T-helper 17 cell (primary cell): ENCODE data around the gene CA6. TPM values are rescaled to one million over a fixed set of nuclear protein-coding genes. Genes with fewer than 3 reads are reported as not detected.

Experiments
- ATAC-seq: fragments of 150-1000 bp; cut with Tn5 transposase; 2 replicates; pipeline ENCODE4 v1.10.0; 2021; ENCODE audit warnings: mild to moderate bottlenecking, moderate library complexity
- DNase-seq, 3 donors: peaks; one replicate each; pipeline versions ENCODE4 v3.0.0 to v3.0.0-alpha.2; 2020 to 2021
- H3K9me3 ChIP-seq: one replicate; pipeline ENCODE4 v1.7.0; 2013; ENCODE audit warnings: low read length, mild to moderate bottlenecking; ENCODE audit not compliant: control insufficient read depth, poor library complexity, severe bottlenecking
- H3K27ac Mint-ChIP-seq: one replicate; pipeline ENCODE4 v1.8.0; 2022; ENCODE audit warnings: mild to moderate bottlenecking, moderate library complexity, mixed read lengths
- H3K27me3 Mint-ChIP-seq: one replicate; pipeline ENCODE4 v1.8.0; 2022; ENCODE audit warnings: mixed read lengths
- H3K36me3 Mint-ChIP-seq: one replicate; pipeline ENCODE4 v1.8.0; 2022; ENCODE audit warnings: low read depth, mixed read lengths
- H3K4me1 Mint-ChIP-seq: one replicate; pipeline ENCODE4 v1.8.0; 2022; ENCODE audit warnings: mild to moderate bottlenecking, mixed read lengths
- H3K4me3 Mint-ChIP-seq: one replicate; pipeline ENCODE4 v1.8.0; 2022; ENCODE audit warnings: mild to moderate bottlenecking, moderate library complexity, mixed read lengths
- total RNA-seq, 4 donors: library from RNA in 2 of 4; stranded (reverse) in 2 of 4; gene quantifications; one replicate each; pipeline ENCODE4 v1.2.3 and lab custom pipeline; 2022 to 2026

The CA6 gene
- total RNA-seq, 2 donors from 2014 or later = 1.6 TPM; not detected in 1

DNA sequence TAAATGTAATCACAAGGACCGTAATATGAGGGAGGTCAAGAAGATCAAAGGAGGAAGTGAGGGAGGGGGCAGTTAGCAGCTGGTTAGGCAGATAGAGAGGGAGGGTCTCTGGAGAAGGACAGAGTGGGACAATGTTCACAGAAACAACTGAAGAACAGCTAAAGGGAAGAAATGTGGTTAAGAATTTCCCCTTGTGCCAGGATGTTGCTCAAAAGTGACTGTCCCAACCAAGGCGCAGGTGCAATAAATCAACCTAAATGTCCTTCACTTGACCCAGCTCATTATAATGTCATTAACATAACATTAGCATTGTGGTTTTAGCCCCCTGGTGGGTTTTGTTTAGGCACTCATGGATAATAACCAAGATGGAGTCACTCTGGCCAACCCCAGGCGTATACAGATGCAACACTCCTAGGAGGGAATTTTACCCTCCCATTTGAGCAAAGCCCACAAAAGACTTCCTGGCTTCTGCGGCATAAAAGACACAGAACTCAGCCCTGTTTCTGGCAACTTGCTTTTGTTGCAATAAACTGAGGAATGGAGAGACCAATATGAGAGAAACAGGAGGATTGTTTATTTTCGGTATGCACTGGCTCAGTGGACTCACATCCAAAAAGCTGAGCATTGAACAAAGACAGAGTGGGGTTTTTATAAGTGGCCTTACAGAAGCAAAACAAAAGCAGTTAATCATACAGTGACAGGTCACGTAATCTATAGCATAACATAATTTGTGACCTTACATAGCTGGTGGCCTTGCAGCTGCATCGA is 7.3 kb upstream of the CA6 start:
- no peaks in the 10 kb centered on the region for H3K9me3 ChIP-seq
- Mint-ChIP-seq H3K36me3 (peaks cover 4% of the 10 kb centered on the region), H3K27me3 (no peaks in the 10 kb centered on the region), H3K27ac (peak overlapping the region; percentile 74), H3K4me1 (peaks cover 40% of the 10 kb centered on the region), H3K4me3 (peak overlapping the region; percentile 21)
- DNase-seq (no peak), ATAC-seq (peak; percentile 39)

DNA sequence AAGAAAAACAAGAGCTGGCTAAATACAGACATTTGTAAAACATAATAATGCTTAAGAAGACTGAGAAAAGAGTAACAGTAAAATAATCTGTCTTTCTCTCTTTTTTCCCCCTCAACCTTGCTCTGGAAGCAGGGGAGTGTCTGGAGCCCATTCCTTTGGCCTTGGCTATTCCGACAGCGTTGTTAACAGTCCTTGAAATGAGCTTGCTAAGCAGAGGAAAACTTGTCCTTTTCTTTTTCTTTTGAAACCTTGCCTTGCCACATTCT is 6.7 kb upstream of the CA6 start:
- Mint-ChIP-seq H3K27ac (peak overlapping the region; percentile 74), H3K27me3 (no peaks in the 10 kb centered on the region), H3K36me3 (peaks cover 4% of the 10 kb centered on the region), H3K4me1 (peaks cover 45% of the 10 kb centered on the region), H3K4me3 (no peak overlapping the region)
- DNase-seq = no peak
- no peaks in the 10 kb centered on the region for H3K9me3 ChIP-seq
- no peak for ATAC-seq

DNA sequence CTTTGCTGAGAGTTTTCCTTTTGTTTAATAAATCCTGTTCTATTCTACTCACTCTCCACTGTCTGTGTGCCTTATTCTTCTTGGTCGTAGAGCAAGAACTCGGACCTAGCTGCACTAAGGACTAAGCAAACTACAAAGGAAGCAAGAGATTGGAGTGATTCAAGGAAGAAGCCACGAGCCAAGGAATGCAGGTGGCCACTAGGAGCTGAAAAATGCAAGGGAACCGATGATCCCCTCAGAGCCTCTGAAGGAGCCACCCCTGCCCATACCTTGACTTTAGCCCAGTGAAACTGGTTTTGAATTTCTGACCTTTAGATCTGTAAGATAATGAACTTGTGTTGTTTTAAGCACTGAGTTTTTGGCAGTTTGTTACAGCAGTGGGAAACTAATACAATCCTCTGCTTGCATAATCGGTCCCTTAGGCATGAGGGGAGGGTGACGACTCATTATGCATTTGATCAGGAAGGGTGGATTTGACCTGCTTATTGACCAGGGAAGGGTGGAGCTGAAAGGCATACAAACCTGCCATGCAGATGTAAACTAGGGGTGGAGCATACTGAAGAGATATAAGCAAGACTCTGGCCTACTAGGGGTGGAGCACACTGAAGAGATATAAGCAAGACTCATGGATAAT is 6.2 kb upstream of the CA6 start:
- ATAC-seq (no peak), DNase-seq (no peak)
- H3K27me3 Mint-ChIP-seq = no peaks in the 10 kb centered on the region
- H3K4me1 Mint-ChIP-seq = peaks cover 47% of the 10 kb centered on the region
- H3K4me3 Mint-ChIP-seq = peak overlapping the region; percentile 63
- no peaks in the 10 kb centered on the region for H3K9me3 ChIP-seq
- peak overlapping the region; percentile 74 for H3K27ac Mint-ChIP-seq
- peaks cover 4% of the 10 kb centered on the region for H3K36me3 Mint-ChIP-seq

DNA sequence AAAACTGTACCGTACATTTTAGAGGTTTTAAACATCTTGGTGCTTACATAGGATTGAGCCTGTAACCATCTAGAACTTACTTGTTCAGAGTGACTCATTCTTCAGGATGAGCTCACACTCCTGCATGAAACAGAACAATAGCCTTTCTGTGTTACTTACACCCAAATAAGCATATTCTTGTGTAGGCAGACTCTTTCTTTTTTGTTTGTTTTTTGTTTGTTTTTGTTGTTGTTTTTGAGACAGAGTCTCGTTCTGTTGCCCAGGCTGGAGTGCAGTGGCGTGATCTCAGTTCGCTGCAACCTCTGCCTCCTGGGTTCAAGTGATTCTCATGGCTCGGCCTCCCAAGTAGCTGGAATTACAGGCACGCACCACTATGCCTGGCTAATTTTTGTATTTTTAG is 3.8 kb upstream of the CA6 start:
- ATAC-seq (no peak), DNase-seq (no peak)
- H3K9me3 ChIP-seq = no peaks in the 10 kb centered on the region
- H3K4me3 Mint-ChIP-seq = no peak overlapping the region
- peaks cover 4% of the 10 kb centered on the region for H3K36me3 Mint-ChIP-seq
- no peaks in the 10 kb centered on the region for H3K27me3 Mint-ChIP-seq
- peaks cover 58% of the 10 kb centered on the region for H3K4me1 Mint-ChIP-seq
- H3K27ac Mint-ChIP-seq = no peak overlapping the region

DNA sequence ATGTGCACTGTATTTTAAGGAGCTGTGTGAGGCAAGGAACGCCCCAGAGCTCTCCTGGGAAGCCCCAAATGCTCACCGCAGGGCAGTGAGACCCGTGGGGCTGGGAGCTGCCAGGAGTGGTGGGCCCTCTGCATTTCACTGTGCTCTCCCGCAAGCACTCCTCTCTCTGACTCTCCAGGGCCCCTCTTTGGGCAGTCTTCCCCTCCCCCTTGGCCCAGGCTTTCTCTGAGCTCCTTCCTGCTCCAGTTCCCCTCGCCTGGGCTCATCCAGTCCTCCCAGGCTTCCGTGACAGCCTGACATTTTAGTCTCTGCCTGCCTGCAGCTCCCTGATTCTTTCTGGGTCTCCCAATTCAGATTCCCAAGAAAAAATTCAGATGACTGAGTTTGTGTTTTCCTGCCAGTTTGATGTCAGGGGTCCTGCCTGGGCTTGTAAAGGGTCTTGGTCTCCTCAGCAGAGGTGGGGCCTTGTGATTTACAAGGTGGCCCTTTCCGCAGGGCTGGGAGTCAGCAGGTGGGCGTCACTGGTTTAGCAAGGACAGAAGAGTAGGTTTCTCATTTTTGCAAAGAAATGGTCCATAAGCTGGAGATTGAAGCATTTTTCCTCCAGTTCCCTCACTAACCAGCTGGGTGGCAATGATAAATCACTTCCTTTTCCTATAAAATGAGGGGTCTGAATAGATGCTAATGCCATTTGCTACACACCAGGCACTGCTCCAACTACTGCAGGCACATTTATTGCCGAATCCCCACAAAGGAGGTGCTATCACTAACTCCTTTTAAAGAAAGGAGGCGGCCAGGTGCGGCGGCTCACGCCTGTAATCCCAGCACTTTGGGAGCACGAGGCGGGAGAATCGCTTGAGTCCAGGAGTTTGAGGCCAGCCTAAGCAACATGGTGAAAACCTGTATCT is 1.9 kb upstream of the CA6 start:
- ATAC-seq (no peak), DNase-seq (no peak)
- H3K27me3 Mint-ChIP-seq = no peaks in the 10 kb centered on the region
- no peaks in the 10 kb centered on the region for H3K9me3 ChIP-seq
- H3K4me1 Mint-ChIP-seq = peaks cover 57% of the 10 kb centered on the region
- peaks cover 4% of the 10 kb centered on the region for H3K36me3 Mint-ChIP-seq
- peak overlapping the region; percentile 78 for H3K27ac Mint-ChIP-seq
- peak overlapping the region; percentile 58 for H3K4me3 Mint-ChIP-seq

DNA sequence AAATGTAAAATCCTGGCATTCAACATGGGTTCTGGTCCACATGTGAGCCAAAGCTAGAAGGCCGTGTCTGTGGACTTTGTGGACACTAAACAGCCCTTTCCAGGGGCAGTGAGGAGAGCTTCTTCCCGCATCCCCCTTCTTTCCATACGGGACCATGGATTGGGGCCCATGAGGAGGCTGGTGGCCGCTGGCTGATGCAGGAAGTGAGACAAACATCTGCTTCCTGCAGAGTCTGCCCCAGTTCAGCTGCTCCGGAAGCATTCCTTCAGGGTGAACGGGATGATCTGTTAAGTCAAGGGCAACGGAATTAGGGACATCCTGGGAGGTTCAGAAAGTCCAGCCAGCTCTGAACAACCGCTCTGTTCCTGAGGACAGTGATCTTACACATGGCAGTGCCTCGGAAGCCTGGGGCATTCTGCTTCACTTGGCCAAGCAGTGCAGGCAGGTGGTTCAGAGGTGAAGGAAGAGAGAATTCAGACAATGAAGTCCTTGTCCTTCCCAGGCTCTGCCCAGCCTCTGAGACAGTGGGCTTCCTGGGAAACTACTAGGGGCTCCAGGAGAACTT is 1.5 kb downstream of the CA6 start:
- peak overlapping the region; percentile 25 for H3K4me3 Mint-ChIP-seq
- peak overlapping the region; percentile 92 for H3K27ac Mint-ChIP-seq
- no peaks in the 10 kb centered on the region for H3K9me3 ChIP-seq
- no peak for DNase-seq
- H3K36me3 Mint-ChIP-seq = no peaks in the 10 kb centered on the region
- no peak for ATAC-seq
- no peaks in the 10 kb centered on the region for H3K27me3 Mint-ChIP-seq
- H3K4me1 Mint-ChIP-seq = peaks cover 36% of the 10 kb centered on the region

DNA sequence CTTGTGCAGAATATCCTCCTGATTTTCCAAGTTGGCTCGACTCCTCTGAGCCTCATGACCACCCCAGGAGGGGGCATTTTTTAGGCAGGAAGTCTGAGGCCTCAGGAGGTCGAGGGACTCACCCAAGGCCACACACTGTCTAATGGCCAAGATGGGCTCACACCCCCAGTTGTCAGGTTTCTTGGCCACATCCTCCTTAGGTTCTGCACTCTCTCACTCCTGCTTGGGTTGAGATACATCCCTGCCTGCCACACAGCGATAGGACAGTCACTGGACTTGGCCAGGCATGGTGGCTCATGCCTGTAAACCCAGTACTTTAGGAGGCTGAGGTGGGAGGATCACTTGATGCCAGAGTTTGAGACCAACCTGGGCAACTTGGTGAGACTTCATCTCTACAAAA is 4.6 kb downstream of the CA6 start:
- Mint-ChIP-seq H3K36me3 (no peaks in the 10 kb centered on the region), H3K27me3 (no peaks in the 10 kb centered on the region), H3K27ac (peak overlapping the region; percentile 41), H3K4me1 (peaks cover 26% of the 10 kb centered on the region), H3K4me3 (no peak overlapping the region)
- H3K9me3 ChIP-seq = no peaks in the 10 kb centered on the region
- ATAC-seq (no peak), DNase-seq (no peak)

DNA sequence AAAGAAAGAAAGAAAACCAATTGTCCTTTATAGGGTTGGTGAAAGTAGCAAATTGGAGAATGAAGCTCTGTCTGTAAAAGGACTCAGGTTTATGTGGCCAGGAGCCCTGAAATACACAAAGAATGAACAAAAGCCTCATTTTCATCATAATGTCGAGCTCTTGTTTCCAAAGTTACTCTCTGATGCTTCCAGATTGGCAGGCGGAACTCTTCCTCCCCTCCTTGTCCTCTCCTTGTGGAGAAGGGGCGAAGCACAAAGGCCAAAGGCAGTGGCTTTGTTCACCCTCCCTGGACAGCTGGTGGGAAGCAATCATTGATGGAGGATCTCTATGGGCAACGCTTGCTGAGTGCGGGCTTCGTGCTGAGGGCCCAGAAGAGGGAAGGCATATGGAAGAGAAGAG is 5.6 kb downstream of the CA6 start:
- no peak for ATAC-seq
- H3K27ac Mint-ChIP-seq = no peak overlapping the region
- H3K36me3 Mint-ChIP-seq = no peaks in the 10 kb centered on the region
- no peak overlapping the region for H3K4me3 Mint-ChIP-seq
- peaks cover 19% of the 10 kb centered on the region for H3K4me1 Mint-ChIP-seq
- no peak for DNase-seq
- H3K27me3 Mint-ChIP-seq = no peaks in the 10 kb centered on the region
- no peaks in the 10 kb centered on the region for H3K9me3 ChIP-seq

DNA sequence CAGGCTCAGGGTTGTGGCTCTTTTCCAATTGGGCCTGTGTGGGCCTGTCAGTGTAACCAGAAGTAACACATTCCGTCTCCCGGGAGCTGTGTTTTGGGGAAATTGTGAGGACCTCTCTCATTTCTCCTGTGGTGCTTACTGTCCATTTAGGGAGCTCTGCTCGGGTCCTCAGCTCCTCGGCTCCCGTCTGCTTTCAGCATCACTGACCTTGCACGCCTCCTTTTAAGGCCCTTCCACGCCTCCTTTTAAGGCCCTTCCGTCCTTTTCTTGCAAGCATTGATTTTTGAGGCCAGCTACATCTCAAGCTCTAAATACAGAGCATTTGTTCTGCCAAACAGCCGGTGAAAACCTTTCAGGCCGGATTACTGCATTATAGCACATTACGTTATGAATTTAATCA is 9.7 kb downstream of the CA6 start:
- no peak overlapping the region for H3K4me3 Mint-ChIP-seq
- no peaks in the 10 kb centered on the region for H3K9me3 ChIP-seq
- H3K4me1 Mint-ChIP-seq = peaks cover 11% of the 10 kb centered on the region
- H3K27ac Mint-ChIP-seq = peak overlapping the region; percentile 49
- ATAC-seq (no peak), DNase-seq (no peak)
- H3K27me3 Mint-ChIP-seq = no peaks in the 10 kb centered on the region
- peaks cover 1% of the 10 kb centered on the region for H3K36me3 Mint-ChIP-seq

DNA sequence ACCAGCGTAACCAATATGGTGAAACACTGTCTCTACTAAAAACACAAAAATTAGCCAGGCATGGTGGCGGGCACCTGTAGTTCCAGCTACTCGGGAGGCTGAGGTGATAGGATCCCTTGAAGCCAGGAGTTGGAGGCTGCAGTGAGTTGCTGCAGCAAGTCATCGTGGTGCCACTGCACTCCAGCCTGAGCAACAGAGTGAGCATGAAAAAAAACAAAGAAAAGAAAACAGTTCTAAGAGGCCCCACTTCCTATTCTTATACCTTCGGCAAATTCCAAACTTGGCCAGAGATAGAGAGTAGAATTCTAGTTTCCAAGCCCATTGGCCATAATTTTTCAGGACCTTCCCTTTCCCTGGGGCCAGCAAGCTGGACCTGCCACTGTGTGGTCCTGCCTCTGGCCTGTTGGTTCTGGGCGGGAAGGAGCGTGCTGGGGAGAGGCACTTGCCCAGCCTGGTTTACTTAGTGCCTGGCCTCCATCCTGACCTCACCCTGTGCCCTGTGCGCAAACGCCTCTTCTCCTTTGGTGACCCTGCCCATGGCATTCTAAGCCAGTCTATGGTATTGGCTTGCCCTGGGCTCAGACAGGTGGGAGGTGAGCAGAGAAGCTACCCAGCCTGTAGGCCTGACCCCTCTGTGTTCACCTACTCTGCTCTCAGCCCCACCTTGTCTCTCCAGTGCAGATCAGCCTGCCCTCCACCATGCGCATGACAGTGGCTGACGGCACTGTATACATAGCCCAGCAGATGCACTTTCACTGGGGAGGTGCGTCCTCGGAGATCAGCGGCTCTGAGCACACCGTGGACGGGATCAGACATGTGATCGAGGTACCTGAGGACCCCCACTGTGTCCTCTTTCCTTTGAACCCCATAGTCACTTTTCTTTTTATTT is 11.0 kb downstream of the CA6 start:
- ATAC-seq (no peak), DNase-seq (no peak)
- no peak overlapping the region for H3K4me3 Mint-ChIP-seq
- peaks cover 9% of the 10 kb centered on the region for H3K4me1 Mint-ChIP-seq
- H3K27me3 Mint-ChIP-seq = no peaks in the 10 kb centered on the region
- H3K9me3 ChIP-seq = no peaks in the 10 kb centered on the region
- no peak overlapping the region for H3K27ac Mint-ChIP-seq
- H3K36me3 Mint-ChIP-seq = peaks cover 2% of the 10 kb centered on the region

DNA sequence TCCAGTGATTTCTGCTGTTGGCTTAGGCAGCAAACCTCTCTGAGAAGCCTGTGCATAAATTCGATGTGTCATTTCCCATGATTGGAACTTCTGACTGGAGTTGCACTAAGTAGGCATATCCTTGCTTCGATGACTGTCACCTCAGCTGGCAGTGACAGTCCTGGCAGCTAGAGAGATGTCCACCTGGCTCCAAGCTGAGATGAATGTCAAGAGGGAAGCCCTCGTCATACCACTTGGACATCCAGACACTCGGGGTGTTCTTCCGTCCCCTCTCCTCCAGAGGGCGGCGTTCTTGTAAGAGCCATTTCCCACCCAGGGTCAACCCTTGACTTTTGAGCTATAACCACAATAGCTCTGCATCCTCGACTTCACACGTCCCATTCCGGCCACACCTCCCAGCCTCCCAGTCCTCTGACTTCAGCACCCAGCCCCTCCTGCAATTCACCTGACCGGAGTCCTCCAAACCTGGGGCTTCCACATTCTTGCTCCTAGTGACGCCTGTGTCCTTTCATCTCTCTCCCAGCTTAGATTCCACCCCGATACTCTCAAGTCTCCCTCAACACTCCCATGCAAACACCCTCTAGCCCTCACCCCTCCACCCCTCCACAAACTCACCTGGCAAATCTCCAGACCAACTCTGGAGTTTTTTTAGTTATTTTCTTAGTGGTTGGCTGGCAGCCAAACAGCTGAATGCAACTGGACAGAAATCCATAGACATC is 17.3 kb downstream of the CA6 start:
- peak; percentile 55 for ATAC-seq
- Mint-ChIP-seq H3K27ac (peak overlapping the region; percentile 35), H3K36me3 (peaks cover 12% of the 10 kb centered on the region), H3K4me3 (peak overlapping the region; percentile 8), H3K4me1 (peaks cover 42% of the 10 kb centered on the region), H3K27me3 (no peaks in the 10 kb centered on the region)
- H3K9me3 ChIP-seq = no peaks in the 10 kb centered on the region
- DNase-seq = no peak

DNA sequence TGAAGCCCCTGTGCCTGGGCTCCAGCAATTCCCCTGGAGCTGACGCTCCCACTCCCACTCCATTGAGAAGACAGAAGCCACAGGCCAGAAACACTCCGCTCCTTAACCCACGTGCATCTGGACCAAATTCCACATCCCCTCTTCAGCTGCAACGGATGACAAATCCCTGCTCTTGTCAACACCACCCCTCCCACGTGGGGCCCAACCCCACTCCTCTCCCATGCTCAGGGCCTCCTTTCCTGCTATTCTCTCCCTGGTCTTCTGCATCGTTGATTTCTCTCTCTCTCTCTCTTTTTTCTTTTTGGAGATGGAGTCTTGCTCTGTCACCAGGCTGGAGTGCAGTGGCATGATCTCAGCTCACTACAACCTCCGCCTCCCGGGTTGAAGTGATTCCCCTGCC is 18.3 kb downstream of the CA6 start:
- H3K27me3 Mint-ChIP-seq = no peaks in the 10 kb centered on the region
- H3K27ac Mint-ChIP-seq = peak overlapping the region; percentile 35
- DNase-seq (no peak), ATAC-seq (no peak)
- H3K9me3 ChIP-seq = no peaks in the 10 kb centered on the region
- H3K4me3 Mint-ChIP-seq = peak overlapping the region; percentile 56
- peaks cover 40% of the 10 kb centered on the region for H3K4me1 Mint-ChIP-seq
- peaks cover 12% of the 10 kb centered on the region for H3K36me3 Mint-ChIP-seq
